Muscle layer of colon (tissue), 2 donors: ENCODE data around the gene FYB1.
"Not testable (repeated sequence)": the region's sequence is repeated elsewhere in the genome, so short reads cannot be mapped to it uniquely, and the experiment has no call there.

ENCODE experiments used
- H3K27ac ChIP-seq: one replicate; pipeline ENCODE4 v1.7.0; 2013; ENCODE audit warnings: low read depth, mild to moderate bottlenecking, low read length, moderate library complexity
- H3K27me3 ChIP-seq, 2 donors: one replicate each; pipeline ENCODE4 v1.7.0; 2013; ENCODE audit warnings: low read length in 2 of 2, mild to moderate bottlenecking in 2 of 2; ENCODE audit not compliant: insufficient read depth in 2 of 2, control insufficient read depth in 1 of 2
- H3K36me3 ChIP-seq: one replicate; pipeline ENCODE4 v1.7.0; 2013; ENCODE audit warnings: mild to moderate bottlenecking, low read length; ENCODE audit not compliant: insufficient read depth
- H3K4me1 ChIP-seq: one replicate; pipeline ENCODE4 v1.7.0; 2013; ENCODE audit warnings: mild to moderate bottlenecking, low read length; ENCODE audit not compliant: insufficient read depth
- H3K4me3 ChIP-seq, 2 donors: one replicate each; pipeline ENCODE4 v1.7.0; 2013; ENCODE audit warnings: low read length in 2 of 2, low read depth in 1 of 2, mild to moderate bottlenecking in 1 of 2, moderate library complexity in 1 of 2
- H3K9ac ChIP-seq: one replicate; pipeline ENCODE4 v1.7.0; 2013; ENCODE audit warnings: low read length
- H3K9me3 ChIP-seq: one replicate; pipeline ENCODE4 v1.7.0; 2013; ENCODE audit warnings: mild to moderate bottlenecking, low read length
- donor health status: abdominal sarcoma.
- donor health status: Adenocarcinoma of cecum.

FYB1 gene

GRCh38 chr5:39249564-39250274 is 30.4 kb upstream of the FYB1 start:
- Histone ChIP-seq H3K4me1 (no peaks in the 10 kb centered on the region), H3K4me3 (no peak overlapping the region), H3K27me3 (no peaks in the 10 kb centered on the region), H3K9ac (no peak overlapping the region), H3K9me3 (no peaks in the 10 kb centered on the region), H3K27ac (no peak overlapping the region), H3K36me3 (no peaks in the 10 kb centered on the region)

DNA sequence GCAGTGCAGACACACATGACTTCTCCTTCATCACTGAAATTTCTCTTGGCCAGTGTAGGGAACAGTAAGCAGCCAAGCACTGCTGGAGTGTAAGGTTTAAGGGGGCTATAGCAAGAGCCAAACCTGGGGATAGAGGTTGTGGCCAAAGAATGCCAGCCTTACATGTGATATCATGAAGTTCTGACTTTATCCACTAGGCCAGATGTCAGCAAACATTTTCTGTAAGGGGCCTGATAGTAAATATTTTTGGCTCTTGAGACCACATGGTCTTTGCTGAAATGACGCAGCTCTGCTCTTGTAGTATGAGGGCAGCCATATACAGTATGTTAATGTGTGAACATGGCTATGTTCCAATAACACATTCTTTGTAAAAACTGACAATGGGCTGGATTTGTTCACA is 29.7 kb upstream of the FYB1 start:
- Histone ChIP-seq H3K9me3 (no peaks in the 10 kb centered on the region), H3K36me3 (no peaks in the 10 kb centered on the region), H3K9ac (no peak overlapping the region), H3K4me3 (no peak overlapping the region), H3K4me1 (no peaks in the 10 kb centered on the region), H3K27ac (no peak overlapping the region), H3K27me3 (no peaks in the 10 kb centered on the region)

- Histone ChIP-seq H3K4me3 (no peak overlapping the region), H3K27me3 (no peaks in the 10 kb centered on the region), H3K9ac (no peak overlapping the region), H3K4me1 (no peaks in the 10 kb centered on the region), H3K36me3 (no peaks in the 10 kb centered on the region), H3K27ac (no peak overlapping the region), H3K9me3 (no peaks in the 10 kb centered on the region)
These were observed 21.4 kb upstream of the FYB1 start for GRCh38 chr5:39240750-39241149.

DNA sequence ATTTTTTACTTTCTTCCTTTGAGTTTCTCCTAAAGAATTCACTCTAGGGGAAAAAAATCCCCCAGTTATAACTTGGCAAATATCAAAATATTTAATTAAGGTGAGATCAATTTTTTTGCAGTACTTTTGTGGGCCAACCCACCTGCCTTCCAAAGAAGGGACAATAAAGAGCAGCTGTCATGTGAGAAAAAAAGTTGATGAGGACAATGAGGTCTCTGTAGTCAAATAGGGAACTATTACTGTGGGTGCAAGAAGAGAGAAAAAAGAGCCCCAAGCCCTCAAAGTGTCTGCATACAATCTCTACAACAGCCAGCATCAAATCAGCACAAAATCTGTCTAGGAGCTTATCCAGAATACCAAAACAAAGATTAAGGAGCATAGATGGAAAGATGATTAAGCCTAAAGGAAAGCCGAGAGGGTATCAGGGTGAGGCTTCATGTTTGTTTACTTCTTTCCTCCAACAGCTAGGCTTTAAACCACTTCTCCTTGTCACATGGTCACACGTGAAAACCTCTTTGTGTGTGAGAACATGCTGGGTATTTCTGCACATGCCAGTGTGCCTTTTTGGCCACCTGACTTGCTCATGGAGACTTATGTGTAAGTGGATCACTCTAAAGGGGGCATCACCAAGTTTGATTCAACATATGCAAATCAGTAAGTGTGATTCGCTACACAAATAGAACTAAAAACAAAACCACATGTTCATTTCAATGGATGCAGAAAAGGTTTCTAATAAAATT is 19.2 kb upstream of the FYB1 start:
- H3K27ac ChIP-seq: no peak overlapping the region
- no peaks in the 10 kb centered on the region for H3K27me3 ChIP-seq
- H3K4me1 ChIP-seq: no peaks in the 10 kb centered on the region

DNA sequence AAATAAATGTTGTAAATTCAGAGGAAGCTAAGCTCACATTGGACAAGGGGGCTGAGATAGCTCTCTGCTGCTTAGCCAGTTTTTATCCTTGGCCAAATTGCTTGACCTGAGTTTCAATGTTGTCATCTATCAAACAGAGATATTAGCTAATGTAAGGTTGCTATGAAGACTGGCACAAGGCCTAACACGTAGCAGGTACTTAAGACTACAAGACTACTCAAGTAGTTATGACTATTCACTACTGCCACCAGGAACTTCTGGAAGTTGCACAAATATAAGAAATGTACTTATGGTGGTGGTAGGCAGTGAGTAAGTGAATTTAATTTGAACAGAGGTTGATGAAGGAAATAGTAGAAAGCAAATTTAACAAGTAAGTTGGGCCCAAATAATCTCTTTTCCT is 17.4 kb upstream of the FYB1 start:
- Histone ChIP-seq H3K27ac (no peak overlapping the region), H3K9ac (no peak overlapping the region), H3K9me3 (no peaks in the 10 kb centered on the region), H3K4me3 (no peak overlapping the region), H3K27me3 (no peaks in the 10 kb centered on the region), H3K4me1 (no peaks in the 10 kb centered on the region), H3K36me3 (no peaks in the 10 kb centered on the region)

More for the DNA sequence above, 19.2 kb upstream of the FYB1 start:
- no peaks in the 10 kb centered on the region for H3K36me3 ChIP-seq
- no peaks in the 10 kb centered on the region for H3K9me3 ChIP-seq
- no peak overlapping the region for H3K9ac ChIP-seq
- H3K4me3 ChIP-seq: no peak overlapping the region

DNA sequence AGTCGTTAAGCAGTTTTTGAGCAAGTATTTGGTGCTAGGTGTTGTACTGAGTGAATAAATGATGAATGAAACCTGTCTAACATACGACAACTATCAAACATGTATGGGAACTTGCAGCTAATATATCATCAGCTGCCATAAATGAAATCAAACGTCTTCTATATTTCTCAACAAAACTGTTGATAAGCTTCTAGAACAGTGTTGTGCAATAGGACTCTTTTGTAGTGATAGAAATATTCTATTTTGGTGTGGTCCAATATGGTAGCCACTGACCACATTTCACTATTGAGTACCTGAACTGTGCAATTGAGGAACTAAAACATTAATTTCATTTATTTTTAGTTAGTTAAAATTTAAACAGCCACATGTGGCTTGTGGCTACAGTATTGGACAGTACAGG is 16.3 kb upstream of the FYB1 start:
- Histone ChIP-seq H3K4me1 (no peaks in the 10 kb centered on the region), H3K27ac (no peak overlapping the region), H3K9ac (no peak overlapping the region), H3K4me3 (no peak overlapping the region), H3K36me3 (no peaks in the 10 kb centered on the region), H3K27me3 (no peaks in the 10 kb centered on the region), H3K9me3 (no peaks in the 10 kb centered on the region)

GRCh38 chr5:39234494-39234893 is 15.1 kb upstream of the FYB1 start:
- H3K9me3 ChIP-seq, H3K9ac ChIP-seq, H3K4me1 ChIP-seq, H3K27me3 ChIP-seq, H3K4me3 ChIP-seq, H3K27ac ChIP-seq, H3K36me3 ChIP-seq: not testable (repeated sequence)

DNA sequence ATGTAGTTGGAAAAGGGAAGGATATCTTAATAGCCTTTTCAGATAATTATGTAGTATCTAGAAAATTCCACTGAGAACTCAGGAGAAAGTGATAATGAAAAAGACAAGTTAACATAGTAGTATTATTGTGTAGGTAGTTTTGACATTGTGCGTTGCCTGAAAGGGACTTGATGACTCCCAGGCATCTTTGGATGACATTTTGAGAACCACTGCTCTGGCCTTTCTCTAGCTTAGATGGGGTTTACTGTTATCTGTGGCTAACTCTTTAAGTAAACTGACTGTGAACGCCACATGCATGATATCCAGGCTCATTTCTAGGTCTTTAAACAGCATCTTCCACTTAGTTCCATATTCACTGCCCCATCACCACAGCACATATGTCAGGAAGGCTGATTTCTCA is 14.4 kb upstream of the FYB1 start:
- H3K4me3 ChIP-seq: no peak overlapping the region
- H3K27ac ChIP-seq: no peak overlapping the region

GRCh38 chr5:39231705-39232525 is 12.6 kb upstream of the FYB1 start:
- H3K9ac ChIP-seq: no peak overlapping the region
- H3K36me3 ChIP-seq: no peaks in the 10 kb centered on the region
- H3K4me1 ChIP-seq: no peaks in the 10 kb centered on the region
- H3K27me3 ChIP-seq: no peaks in the 10 kb centered on the region
- H3K9me3 ChIP-seq: no peaks in the 10 kb centered on the region
- H3K4me3 ChIP-seq: no peak overlapping the region
- no peak overlapping the region for H3K27ac ChIP-seq

More for the DNA sequence above, 14.4 kb upstream of the FYB1 start:
- no peaks in the 10 kb centered on the region for H3K36me3 ChIP-seq
- H3K9me3 ChIP-seq: no peaks in the 10 kb centered on the region
- no peak overlapping the region for H3K9ac ChIP-seq
- H3K4me1 ChIP-seq: no peaks in the 10 kb centered on the region
- H3K27me3 ChIP-seq: no peaks in the 10 kb centered on the region

DNA sequence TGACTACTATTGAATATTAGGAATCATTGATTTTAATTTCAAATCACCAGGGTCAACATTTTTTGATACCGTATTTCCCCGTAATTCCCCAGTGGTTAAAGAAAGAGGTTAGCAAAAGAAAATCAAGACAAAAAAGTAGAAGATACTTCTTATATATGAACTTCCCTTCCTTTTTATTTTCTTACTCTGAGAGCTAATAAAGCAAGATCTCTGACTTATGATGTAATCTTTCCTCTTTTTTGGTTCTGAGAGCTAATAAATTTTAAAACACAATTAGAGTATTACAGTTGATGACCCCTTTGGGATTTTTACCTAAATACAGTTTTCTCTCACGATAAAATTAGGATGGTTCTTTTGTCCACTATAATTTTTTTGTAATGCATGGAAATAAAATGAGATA is 9.2 kb upstream of the FYB1 start:
- Histone ChIP-seq H3K27me3 (no peaks in the 10 kb centered on the region), H3K4me3 (no peak overlapping the region), H3K4me1 (no peaks in the 10 kb centered on the region), H3K9me3 (no peaks in the 10 kb centered on the region), H3K27ac (no peak overlapping the region), H3K36me3 (no peaks in the 10 kb centered on the region), H3K9ac (no peak overlapping the region)

DNA sequence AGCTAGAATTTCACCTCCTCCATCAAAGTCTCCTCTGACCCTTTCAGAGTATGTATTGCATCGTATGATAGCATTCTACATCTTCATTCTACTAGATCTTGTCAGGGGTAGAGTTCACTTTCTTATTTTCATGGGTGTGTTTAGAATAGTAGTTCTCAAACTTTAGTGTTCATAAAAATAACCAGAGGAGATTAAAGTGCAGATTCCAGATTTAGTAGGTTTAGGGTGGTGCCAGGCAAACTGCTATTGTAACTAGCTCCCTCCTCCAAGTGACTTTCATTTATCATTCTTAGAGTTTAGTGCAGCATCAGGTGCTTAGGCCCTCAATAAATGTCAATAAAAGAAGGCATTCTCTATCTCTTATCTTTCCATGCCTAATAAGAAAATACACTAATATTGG is 7.2 kb upstream of the FYB1 start:
- H3K9me3 ChIP-seq: no peaks in the 10 kb centered on the region
- H3K27me3 ChIP-seq: no peaks in the 10 kb centered on the region
- H3K9ac ChIP-seq: no peak overlapping the region
- H3K36me3 ChIP-seq: no peaks in the 10 kb centered on the region
- H3K27ac ChIP-seq: no peak overlapping the region
- no peak overlapping the region for H3K4me3 ChIP-seq
- H3K4me1 ChIP-seq: no peaks in the 10 kb centered on the region
